Adrenal gland (tissue), 12 donors: ENCODE data around the gene SREBF2. TPM values are rescaled to one million over a fixed set of nuclear protein-coding genes. Genes with fewer than 3 reads are reported as not detected.
A peak's percentile ranks its signal among the peaks of the same experiment; 100 is the strongest.

Source experiments
- DNase-seq, 7 donors: peaks; one replicate each; pipeline ENCODE4 v3.0.0-alpha.2; 2019 to 2020
- H3K27ac ChIP-seq, 5 donors: fragments of 200-600 bp; sonication (generic) in 4 of 5; 1 replicate in 3 of 5; 2 replicates in 2 of 5; pipeline versions ENCODE4 v1.5.1 to v1.8.0; 2016 to 2020; ENCODE audit warnings: mild to moderate bottlenecking in 1 of 5
- H3K27me3 ChIP-seq: fragments of 200-600 bp; 2 replicates; pipeline ENCODE4 v1.8.0; 2021
- H3K36me3 ChIP-seq, 2 donors: fragments of 200-600 bp; replicated peaks in 1 of 2; 1 replicate in 1 of 2; 2 replicates in 1 of 2; pipeline versions ENCODE4 v1.5.1 to v1.8.0; 2018 to 2022
- H3K4me1 ChIP-seq, 2 donors: fragments of 200-600 bp; replicated peaks in 1 of 2; 1 replicate in 1 of 2; 2 replicates in 1 of 2; pipeline versions ENCODE4 v1.5.1 to v1.8.0; 2018 to 2021
- H3K4me3 ChIP-seq, 4 donors: fragments of 200-600 bp; sonication (generic) in 3 of 4; one replicate each; pipeline ENCODE4 v1.5.1; 2016 to 2018
- H3K9me3 ChIP-seq, 3 donors: fragments of 200-600 bp; sonication (generic) in 1 of 3; replicated peaks in 1 of 3; 1 replicate in 2 of 3; 2 replicates in 1 of 3; pipeline versions ENCODE4 v1.5.1 to v1.8.0; 2016 to 2021
- CTCF ChIP-seq, 6 experiments: fragments of 450-650 bp in 4 of 6; fragments of 200-600 bp in 2 of 6; sonication (generic) in 1 of 6; IDR thresholded peaks; 1 replicate in 5 of 6; 2 replicates in 1 of 6; pipeline versions ENCODE4 v1.5.1 to v1.8.0; 2016 to 2021; ENCODE audit warnings: antibody characterized with exemption in 6 of 6, mild to moderate bottlenecking in 2 of 6, moderate library complexity in 1 of 6
- POLR2A ChIP-seq, 2 donors: fragments of 450-650 bp; IDR thresholded peaks; one replicate each; pipeline ENCODE4 v1.6.1; 2017; ENCODE audit warnings: antibody characterized with exemption in 2 of 2, mild to moderate bottlenecking in 2 of 2, moderate library complexity in 1 of 2
- WGBS, 4 donors: extraction: QIAGEN DNeasy Blood & Tissue Kit in 2 of 4; methylation state at CpG; one replicate each; pipeline versions ENCODE4 v1.1.5 to v1.1.7; 2013 to 2017; 5-methylcytosine and 5-hydroxymethylcytosine counted together
- intact Hi-C, 2 donors: fragments of 100-400 bp; cut with DNase I; formaldehyde crosslinking; loops; one replicate each; pipeline versions ENCODE4 v1.14.1 to v1.15.0; 2022 to 2023
- polyA plus RNA-seq, 3 donors: library from polyadenylated mRNA; stranded (reverse); fragments of 200-250 nt in 2 of 3; fragments of 350-450 nt in 1 of 3; fragmentation: Illumina TruSeq in 1 of 3; extraction: RNeasy Lipid Tissue Mini Kit (QIAGEN cat#74804) in 1 of 3; gene quantifications; one replicate each; pipeline ENCODE4 v1.2.3, GENCODE V29; 2013 to 2014
- total RNA-seq, 9 donors: library from RNA; depleted of rRNA in 4 of 9; stranded (reverse); fragments of >200 nt in 4 of 9; fragments of 120-200 nt in 1 of 9; fragmentation: NEBNext Ultra II Directional in 1 of 9; extraction: Animal tissue kit (Norgen Biotek cat#: 25700) in 1 of 9; gene quantifications; one replicate each; pipeline versions ENCODE4 v1.1.0 to v1.2.4, GENCODE V29; 2013 to 2023
- donor health status: healthy with polysubstance abuse.
- donor health status: Bipolar disorder and iron deficiency.
- donor health status: DM: yes; HTN: yes; CAD: no.
- donor health status: DM: no; HTN: no; CAD: no.
- donor health status: DM: no; HTN: no; CAD: no.
- donor health status: DM: yes; HTN: yes; CAD: no.

The SREBF2 gene
- total and polyA plus RNA-seq, 12 donors: 67.5 to 263 (median 149) TPM

DNA sequence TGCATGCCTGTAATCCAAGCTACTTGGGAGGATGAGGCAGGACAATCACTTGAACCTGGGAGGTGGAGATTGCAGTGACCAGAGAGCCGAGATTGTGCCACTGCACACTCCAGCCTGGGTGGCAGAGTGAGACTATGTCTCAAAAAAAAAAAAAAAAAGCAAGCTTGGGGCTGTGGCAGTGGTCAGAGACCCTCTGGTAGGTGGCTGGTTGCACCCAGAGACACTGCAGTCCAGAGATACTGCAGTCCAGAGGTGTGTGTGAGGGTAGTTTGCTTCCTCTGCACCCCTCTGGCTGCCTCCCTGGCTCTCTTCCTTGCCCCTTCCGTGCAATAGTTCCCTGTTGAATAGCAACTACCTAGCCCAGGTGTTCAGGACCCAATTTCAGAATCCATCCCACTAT lies 34.2 kb upstream of the SREBF2 start:
- peaks cover 8 to 25% of the 10 kb centered on the region in 2 donors for H3K4me1 ChIP-seq
- no peak for DNase-seq
- H3K27ac ChIP-seq: no peak overlapping the region
- H3K9me3 ChIP-seq: no peaks in the 10 kb centered on the region
- H3K27me3 ChIP-seq: no peaks in the 10 kb centered on the region
- TF ChIP-seq POLR2A (IDR thresholded peaks at IDR 0.05): no peak
- TF ChIP-seq CTCF (IDR thresholded peaks at IDR 0.05): no peak
- H3K36me3 ChIP-seq: no peaks in the 10 kb centered on the region
- WGBS, 4 donors: 92 to 100% (median 99%) methylated on average over 2 of the region's 2 CpGs
- intact Hi-C loops: no loop called here
- no peak overlapping the region for H3K4me3 ChIP-seq

DNA sequence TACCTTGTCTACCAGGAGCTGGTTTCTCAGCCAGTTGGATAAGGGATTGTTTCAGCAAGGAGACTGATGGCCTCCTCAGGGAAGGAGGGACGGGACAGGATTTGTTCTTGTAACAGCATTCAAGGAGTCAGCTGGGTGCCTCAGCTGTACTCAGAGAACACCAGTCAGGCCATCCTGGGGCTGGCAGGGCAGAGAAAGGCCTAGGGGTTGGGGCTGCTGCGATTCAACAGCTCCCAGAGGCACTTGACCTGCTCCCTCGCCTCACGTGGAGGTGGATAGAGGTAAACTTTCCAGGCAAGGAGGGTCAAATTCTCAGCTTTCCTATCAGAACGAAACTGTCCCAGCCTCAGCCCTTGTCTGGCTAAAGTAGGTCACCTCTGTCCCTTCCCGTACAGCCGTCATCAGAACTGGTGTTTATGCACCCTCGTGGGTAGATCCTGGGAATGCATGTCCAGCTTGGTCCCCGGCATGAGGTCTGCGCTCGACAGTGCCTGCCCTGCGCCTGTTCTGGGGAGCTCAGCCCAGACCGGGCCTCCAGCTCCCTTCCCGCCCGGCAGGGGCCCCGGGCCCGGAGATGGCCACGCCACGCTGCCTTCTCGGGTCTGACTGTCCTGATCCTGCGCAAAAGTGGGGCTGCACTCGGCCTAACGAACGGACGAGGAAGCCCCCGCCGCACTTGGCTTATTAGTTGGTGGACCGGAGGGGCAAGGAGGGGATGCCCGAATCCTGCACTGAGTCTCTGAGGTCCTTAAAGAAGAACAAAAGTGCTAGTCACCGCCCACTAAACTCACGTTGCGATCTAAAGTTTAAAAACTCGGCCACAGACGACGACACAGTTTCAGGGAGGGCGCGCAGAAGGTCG lies 33.2 kb upstream of the SREBF2 start:
- intact Hi-C loops: no loop called here
- Histone ChIP-seq H3K9me3 (no peaks in the 10 kb centered on the region), H3K27ac (peak overlapping the region; percentile 77 to 93 (median 86)), H3K27me3 (no peaks in the 10 kb centered on the region), H3K4me3 (peak overlapping the region in 2 of 4 donors; percentile 68 to 93), H3K36me3 (no peaks in the 10 kb centered on the region), H3K4me1 (peaks cover 8 to 25% of the 10 kb centered on the region in 2 donors)
- WGBS, 4 donors: 16 to 47% (median 27%) methylated on average over 15 to 38 of the region's 38 CpGs
- peak; percentile 40 to 80 (median 58) for DNase-seq
- TF ChIP-seq CTCF (IDR thresholded peaks at IDR 0.05): peak in 2 of 6 experiments; percentile 1 to 7
- no peak for TF ChIP-seq POLR2A (IDR thresholded peaks at IDR 0.05)

DNA sequence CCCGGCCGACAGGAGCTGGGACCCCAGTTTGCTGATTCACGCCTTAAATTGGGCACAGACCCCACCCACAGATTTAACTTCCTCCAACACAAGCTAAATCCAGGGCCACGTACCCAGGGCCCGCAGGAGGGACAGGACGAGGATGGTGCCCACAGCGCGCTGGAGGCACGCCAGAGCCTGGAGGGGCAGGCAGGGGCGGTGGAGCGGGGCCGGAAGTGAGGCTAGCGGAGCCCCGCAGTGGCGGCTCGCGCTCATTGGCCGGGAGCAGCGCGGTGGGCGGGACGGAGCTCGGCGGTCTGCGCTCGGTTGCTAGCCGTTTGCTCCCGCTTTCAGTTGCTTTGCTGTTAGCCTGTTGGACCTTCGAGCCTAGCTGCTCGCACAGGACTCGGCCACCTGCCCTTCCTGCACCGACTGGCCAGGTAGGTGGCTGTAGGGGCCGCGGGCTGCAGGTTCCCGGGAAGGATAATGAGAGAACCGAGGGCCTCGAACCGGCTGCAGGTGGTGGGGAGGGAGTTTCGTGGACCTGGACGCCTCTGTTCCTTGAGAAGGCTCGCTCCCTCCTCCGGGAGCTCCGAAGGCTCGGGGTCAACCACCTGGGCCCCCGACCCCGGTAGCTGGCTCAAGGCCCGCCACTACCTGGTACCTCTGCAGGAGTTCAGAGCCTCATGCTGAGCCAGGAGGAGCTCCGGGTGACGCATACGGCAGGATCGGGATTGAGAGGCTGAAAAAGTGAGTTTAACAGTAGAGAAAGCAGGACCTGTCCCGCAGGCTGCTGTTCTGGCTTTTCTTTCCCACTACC lies 32.4 kb upstream of the SREBF2 start, which contains the start of gene CCDC134:
TSS of gene CCDC134 (plus strand) at position 332 of the 799 bp plus-strand sequence. CDS start 8,212 bp downstream, outside the sequence.
- 0 to 1% (median 0%) methylated on average over 17 to 52 of the region's 52 CpGs for WGBS, 4 donors
- DNase-seq: peak; percentile 92 to 95 (median 94)
- peak in 1 of 6 experiments; percentile 2 for TF ChIP-seq CTCF (IDR thresholded peaks at IDR 0.05)
- TF ChIP-seq POLR2A (IDR thresholded peaks at IDR 0.05): peak; percentile 90 to 96

More for the DNA sequence above, 32.4 kb upstream of the SREBF2 start, which contains the start of gene CCDC134:
- no peaks in the 10 kb centered on the region for H3K9me3 ChIP-seq
- H3K27ac ChIP-seq: peak within 1 kb of the TSS; percentile 77 to 93 (median 86)
- H3K4me3 ChIP-seq: peak within 1 kb of the TSS; percentile 48 to 93 (median 76)
- intact Hi-C loops: no loop called here
- H3K4me1 ChIP-seq: peaks cover 13 to 27% of the 10 kb centered on the region in 2 donors
- H3K27me3 ChIP-seq: no peaks in the 10 kb centered on the region
- H3K36me3 ChIP-seq: no peaks in the 10 kb centered on the region
